Measurements from ENCODE around the gene TMEM145. TPM values are rescaled to one million over a fixed set of nuclear protein-coding genes. Genes with fewer than 3 reads are reported as not detected.
A peak's percentile ranks its signal among the peaks of the same experiment; 100 is the strongest.

The TMEM145 gene
- total and polyA plus RNA-seq, 8 donors: 0.37 to 44.3 (median 0.61) TPM; not detected in 3

DNA sequence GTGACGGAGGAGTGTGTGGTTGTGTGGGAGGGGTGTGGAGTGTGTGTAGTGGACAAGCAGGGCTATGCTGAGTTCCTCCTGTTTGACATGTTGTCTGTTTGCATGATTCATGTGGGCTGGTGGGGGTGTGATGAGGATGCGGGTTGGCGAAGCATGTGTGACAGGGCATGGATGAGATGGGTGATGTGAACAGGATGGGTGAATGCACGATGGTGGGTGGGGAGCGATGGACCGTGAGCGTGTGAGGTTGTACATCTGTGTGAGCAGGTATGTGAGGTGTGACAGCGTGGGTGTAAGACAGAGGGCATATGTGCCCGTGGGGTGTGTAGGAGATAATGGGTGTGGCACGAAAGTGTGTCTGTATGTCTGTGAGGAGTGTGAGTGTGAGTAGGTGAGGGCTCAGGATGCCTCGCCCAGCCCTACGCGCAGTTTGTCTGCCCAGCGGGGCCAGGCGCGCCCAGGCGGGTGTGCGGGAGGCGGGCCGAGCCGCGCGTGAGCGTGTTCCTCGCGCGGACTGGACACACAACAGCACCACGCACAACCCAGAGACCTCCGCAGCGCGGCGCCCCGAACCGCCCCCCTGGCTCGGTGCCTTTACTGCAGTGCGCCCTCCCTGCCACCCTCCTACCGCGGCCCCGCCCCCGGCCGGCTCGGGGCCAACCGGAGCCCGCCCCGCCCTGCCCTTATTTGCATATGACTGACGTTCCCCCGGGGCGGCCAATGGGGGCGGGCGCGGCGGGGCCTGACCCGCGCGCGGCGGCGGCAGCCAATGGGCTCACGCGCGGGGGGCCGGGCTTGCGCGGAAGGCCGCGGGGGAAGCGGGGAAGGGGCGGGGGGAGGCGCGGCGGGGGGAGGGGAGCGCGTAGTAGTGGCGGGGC is 29.7 kb upstream of the TMEM145 start:
- Histone ChIP-seq H3K9me3 (no peaks in the 10 kb centered on the region), H3K36me3 (peaks cover 16 to 19% (median 18%) of the 10 kb centered on the region in 4 donors), H3K4me3 (peak overlapping the region; percentile 53 to 71 (median 66)), H3K27me3 (no peaks in the 10 kb centered on the region), H3K27ac (peak overlapping the region; percentile 94 to 100 (median 97)), H3K4me1 (peaks cover 62 to 87% (median 76%) of the 10 kb centered on the region in 4 donors)
- peak in 2 of 3 donors; percentile 34 to 60 for TF ChIP-seq POLR2AphosphoS5 (IDR thresholded peaks at IDR 0.05)
- TF ChIP-seq, protein P1, sequence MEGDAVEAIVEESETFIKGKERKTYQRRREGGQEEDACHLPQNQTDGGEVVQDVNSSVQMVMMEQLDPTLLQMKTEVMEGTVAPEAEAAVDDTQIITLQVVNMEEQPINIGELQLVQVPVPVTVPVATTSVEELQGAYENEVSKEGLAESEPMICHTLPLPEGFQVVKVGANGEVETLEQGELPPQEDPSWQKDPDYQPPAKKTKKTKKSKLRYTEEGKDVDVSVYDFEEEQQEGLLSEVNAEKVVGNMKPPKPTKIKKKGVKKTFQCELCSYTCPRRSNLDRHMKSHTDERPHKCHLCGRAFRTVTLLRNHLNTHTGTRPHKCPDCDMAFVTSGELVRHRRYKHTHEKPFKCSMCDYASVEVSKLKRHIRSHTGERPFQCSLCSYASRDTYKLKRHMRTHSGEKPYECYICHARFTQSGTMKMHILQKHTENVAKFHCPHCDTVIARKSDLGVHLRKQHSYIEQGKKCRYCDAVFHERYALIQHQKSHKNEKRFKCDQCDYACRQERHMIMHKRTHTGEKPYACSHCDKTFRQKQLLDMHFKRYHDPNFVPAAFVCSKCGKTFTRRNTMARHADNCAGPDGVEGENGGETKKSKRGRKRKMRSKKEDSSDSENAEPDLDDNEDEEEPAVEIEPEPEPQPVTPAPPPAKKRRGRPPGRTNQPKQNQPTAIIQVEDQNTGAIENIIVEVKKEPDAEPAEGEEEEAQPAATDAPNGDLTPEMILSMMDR (IDR thresholded peaks at IDR 0.05): no peak
- DNase-seq: peak; percentile 98 to 99
- intact Hi-C loops (cut with DNase I; ENCODE audit: low total_unique reads): no loop called here
- 1 to 4% (median 3%) methylated on average over 19 to 70 of the region's 74 CpGs for WGBS, 5 donors

- no peaks in the 10 kb centered on the region for H3K9me3 ChIP-seq
- H3K27me3 ChIP-seq: no peaks in the 10 kb centered on the region
- intact Hi-C loops (cut with DNase I; ENCODE audit: low total_unique reads): no loop called here
- peak; percentile 87 to 94 for DNase-seq
- TF ChIP-seq POLR2A (IDR thresholded peaks at IDR 0.05): no peak
- TF ChIP-seq, protein P1 (IDR thresholded peaks at IDR 0.05): no peak
- no peak for TF ChIP-seq POLR2AphosphoS5 (IDR thresholded peaks at IDR 0.05)
- no peak for TF ChIP-seq EP300 (IDR thresholded peaks at IDR 0.05)
- H3K36me3 ChIP-seq: peaks cover 23 to 25% (median 25%) of the 10 kb centered on the region in 4 donors
- WGBS, 5 donors: 0 to 2% methylated on average over 30 to 56 of the region's 76 CpGs; no CpG with 5 or more reads in 3 of the 5 donors
- peak overlapping the region; percentile 64 to 71 (median 69) for H3K4me3 ChIP-seq
- peaks cover 56 to 80% (median 70%) of the 10 kb centered on the region in 4 donors for H3K4me1 ChIP-seq
- H3K27ac ChIP-seq: peak overlapping the region; percentile 94 to 100 (median 97)
These were observed 29.0 kb upstream of the TMEM145 start for GRCh38 chr19:42284066-42284501.

- Histone ChIP-seq H3K27me3 (no peaks in the 10 kb centered on the region), H3K9me3 (no peaks in the 10 kb centered on the region), H3K27ac (peak overlapping the region; percentile 74 to 100 (median 97)), H3K4me3 (peak overlapping the region; percentile 64 to 71 (median 68)), H3K36me3 (peaks cover 30 to 32% (median 32%) of the 10 kb centered on the region in 4 donors), H3K4me1 (peaks cover 49 to 79% (median 63%) of the 10 kb centered on the region in 4 donors)
- TF ChIP-seq POLR2AphosphoS5 (IDR thresholded peaks at IDR 0.05): no peak
- no peak for TF ChIP-seq EP300 (IDR thresholded peaks at IDR 0.05)
- TF ChIP-seq, protein P1 (IDR thresholded peaks at IDR 0.05): no peak
- TF ChIP-seq POLR2A (IDR thresholded peaks at IDR 0.05): no peak
- peak in 1 of 2 donors; percentile 60 for DNase-seq
- WGBS, 5 donors: 2 to 5% (median 4%) methylated on average over 17 to 41 of the region's 41 CpGs
- intact Hi-C loops (cut with DNase I; ENCODE audit: low total_unique reads): loop anchor here (5.0 kb wide), 1 partner anchor 37 kb away; no protein-coding TSS in a partner anchor
These were observed 28.3 kb upstream of the TMEM145 start for GRCh38 chr19:42284591-42285341.

- Histone ChIP-seq H3K36me3 (peaks cover 37 to 40% (median 40%) of the 10 kb centered on the region in 4 donors), H3K27me3 (no peaks in the 10 kb centered on the region), H3K4me1 (peaks cover 49 to 79% (median 59%) of the 10 kb centered on the region in 4 donors), H3K4me3 (peak overlapping the region; percentile 16 to 71 (median 68)), H3K27ac (peak overlapping the region; percentile 74 to 100 (median 97)), H3K9me3 (no peaks in the 10 kb centered on the region)
- DNase-seq: peak in 1 of 2 donors; percentile 61
- intact Hi-C loops (cut with DNase I; ENCODE audit: low total_unique reads): loop anchor here (5.0 kb wide), 1 partner anchor 38 kb away; no protein-coding TSS in a partner anchor
- 29 to 42% (median 37%) methylated on average over 5 of the region's 5 CpGs for WGBS, 5 donors
- TF ChIP-seq, protein P1 (IDR thresholded peaks at IDR 0.05): no peak
- TF ChIP-seq POLR2A (IDR thresholded peaks at IDR 0.05) (no peak), EP300 (IDR thresholded peaks at IDR 0.05) (no peak), POLR2AphosphoS5 (IDR thresholded peaks at IDR 0.05) (no peak)
These were observed 27.6 kb upstream of the TMEM145 start for GRCh38 chr19:42285541-42285941.

Measured in stomach (tissue), 9 donors.